Large intestine (tissue), 3 donors: ENCODE measurements around the gene HSD17B8. TPM values are rescaled to one million over a fixed set of nuclear protein-coding genes. Genes with fewer than 3 reads are reported as not detected.
"Not testable (repeated sequence)": the region's sequence is repeated elsewhere in the genome, so short reads cannot be mapped to it uniquely, and the experiment has no call there.

Experiments used
- DNase-seq, 2 donors: peaks; one replicate each; pipeline versions ENCODE4 v3.0.0 to v3.0.0-alpha.2; 2013
- H3K27ac ChIP-seq: one replicate; pipeline ENCODE4 v1.5.1; 2013; ENCODE audit warnings: low read length
- H3K27me3 ChIP-seq: 2 replicates; pipeline ENCODE4 v1.6.1; 2013; ENCODE audit warnings: low read length; ENCODE audit not compliant: control insufficient read depth, insufficient read depth
- H3K36me3 ChIP-seq: 2 replicates; pipeline ENCODE4 v1.6.1; 2013; ENCODE audit warnings: low read length; ENCODE audit not compliant: control insufficient read depth, insufficient read depth
- H3K4me1 ChIP-seq: one replicate; pipeline ENCODE4 v1.6.1; 2013; ENCODE audit warnings: low read length; ENCODE audit not compliant: control insufficient read depth, insufficient read depth
- H3K4me3 ChIP-seq: one replicate; pipeline ENCODE4 v1.5.1; 2013; ENCODE audit warnings: low read length
- H3K9me3 ChIP-seq: one replicate; pipeline ENCODE4 v1.6.1; 2013; ENCODE audit warnings: mild to moderate bottlenecking, low read depth, low read length, moderate library complexity; ENCODE audit not compliant: control insufficient read depth
- WGBS: methylation state at CpG from one replicate; pipeline ENCODE4 v1.1.5; 2013; ENCODE audit warnings: low lambda C conversion rate; ENCODE audit not compliant: insufficient coverage; 5-methylcytosine and 5-hydroxymethylcytosine counted together
- polyA plus RNA-seq: library from polyadenylated mRNA; unstranded; fragments of 120-200 nt; gene quantifications from one replicate; pipeline ENCODE4 v1.2.1, GENCODE V29; 2013

HSD17B8 gene
- polyA plus RNA-seq, 1 donor: 35.9 TPM

GRCh38 chr6:33215271-33216116, 11.0 kb downstream of the HSD17B8 start:
- peaks cover 13% of the 10 kb centered on the region for H3K36me3 ChIP-seq
- WGBS: no CpG with 5 or more reads among the region's 9 CpGs
- peaks cover 38% of the 10 kb centered on the region for H3K27me3 ChIP-seq
- DNase-seq: no peak
- no peak overlapping the region for H3K4me3 ChIP-seq
- H3K9me3 ChIP-seq: no peaks in the 10 kb centered on the region
- peaks cover 9% of the 10 kb centered on the region for H3K4me1 ChIP-seq
- no peak overlapping the region for H3K27ac ChIP-seq

DNA sequence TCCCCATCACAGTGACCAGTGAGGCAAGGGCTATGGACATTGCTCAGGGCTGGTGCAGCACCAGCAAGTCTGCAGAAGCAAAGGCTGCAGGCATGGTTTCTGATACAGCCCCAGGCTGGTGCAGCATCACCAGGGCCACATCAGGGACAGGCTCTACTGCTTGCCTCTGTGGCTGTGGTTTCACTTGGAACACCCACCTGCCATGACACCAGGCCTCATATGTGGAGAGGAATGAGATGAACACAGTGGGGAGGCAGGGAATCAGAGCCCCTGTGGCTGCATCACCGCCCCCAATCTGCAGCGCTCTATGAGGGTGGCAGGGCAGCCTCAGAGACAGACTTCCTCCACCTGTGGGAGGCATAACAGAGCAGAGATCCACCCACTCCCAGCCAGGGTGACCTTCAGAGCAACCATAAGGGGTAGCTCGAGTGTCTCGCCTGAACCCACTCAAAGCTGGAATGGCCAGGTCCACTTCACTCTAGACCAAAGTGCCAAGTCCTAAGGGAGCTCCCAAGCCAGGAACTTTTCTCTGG, 11.7 kb downstream of the HSD17B8 start:
- Histone ChIP-seq H3K9me3 (no peaks in the 10 kb centered on the region), H3K4me3 (no peak overlapping the region), H3K27ac (no peak overlapping the region), H3K36me3 (peaks cover 8% of the 10 kb centered on the region), H3K27me3 (peaks cover 38% of the 10 kb centered on the region), H3K4me1 (peaks cover 9% of the 10 kb centered on the region)
- WGBS: no CpG with 5 or more reads among the region's 4 CpGs
- no peak for DNase-seq

DNA sequence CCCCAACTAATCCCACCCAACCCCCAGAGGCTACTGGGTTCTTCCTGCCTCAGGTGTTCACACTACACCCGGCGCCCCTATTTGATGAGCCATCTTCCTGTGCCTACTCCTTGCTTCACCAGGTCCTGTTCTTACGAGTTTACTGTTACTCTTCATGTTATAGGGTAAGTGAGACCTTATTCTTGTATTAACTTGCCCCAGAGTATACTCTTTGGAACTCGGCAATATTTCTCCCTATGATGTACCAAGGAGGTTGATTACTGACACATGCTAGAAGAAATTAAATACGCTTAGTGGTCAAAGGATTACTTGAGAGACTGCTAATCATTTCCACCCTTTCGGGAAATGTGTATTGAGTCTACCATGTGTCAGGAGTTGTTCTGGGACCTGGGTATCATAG, 12.8 kb downstream of the HSD17B8 start:
- no peak for DNase-seq
- no peak overlapping the region for H3K4me3 ChIP-seq
- H3K4me1 ChIP-seq: peaks cover 9% of the 10 kb centered on the region
- no CpG with 5 or more reads among the region's 6 CpGs for WGBS
- peaks cover 39% of the 10 kb centered on the region for H3K27me3 ChIP-seq
- no peaks in the 10 kb centered on the region for H3K9me3 ChIP-seq
- no peak overlapping the region for H3K27ac ChIP-seq
- H3K36me3 ChIP-seq: peaks cover under 1% of the 10 kb centered on the region

DNA sequence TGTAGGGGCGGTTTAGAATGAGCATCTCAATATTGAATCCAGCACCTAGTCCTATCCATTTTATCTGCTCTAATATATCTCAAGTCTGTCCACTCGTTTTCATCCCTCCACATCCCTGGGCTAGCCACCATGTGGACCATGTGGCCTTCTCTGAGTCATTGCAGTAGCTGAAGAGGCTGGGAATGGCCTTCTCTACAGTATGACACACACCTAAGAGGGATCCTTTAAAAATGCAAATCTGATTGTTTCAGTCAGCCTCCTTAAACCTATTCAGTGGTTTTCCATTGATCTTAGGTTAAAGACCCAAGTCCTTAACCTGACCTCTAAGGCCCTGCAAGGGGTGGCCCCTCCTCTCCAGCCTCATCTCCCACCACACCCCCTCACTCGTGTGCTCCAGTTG, 13.2 kb downstream of the HSD17B8 start:
- Histone ChIP-seq H3K4me3 (no peak overlapping the region), H3K27me3 (peaks cover 38% of the 10 kb centered on the region), H3K9me3 (no peaks in the 10 kb centered on the region), H3K4me1 (peaks cover 8% of the 10 kb centered on the region), H3K36me3 (no peaks in the 10 kb centered on the region), H3K27ac (no peak overlapping the region)
- DNase-seq: no peak
- WGBS: no CpG with 5 or more reads among the region's 3 CpGs

GRCh38 chr6:33226503-33227120, 22.2 kb downstream of the HSD17B8 start:
- DNase-seq, H3K4me1 ChIP-seq, H3K27ac ChIP-seq, H3K9me3 ChIP-seq, H3K4me3 ChIP-seq, H3K36me3 ChIP-seq: not testable (repeated sequence)
- no CpG with 5 or more reads among the region's 14 CpGs for WGBS
- peaks cover 19% of the 10 kb centered on the region for H3K27me3 ChIP-seq

- no peaks in the 10 kb centered on the region for H3K4me1 ChIP-seq
- no peak overlapping the region for H3K27ac ChIP-seq
- H3K36me3 ChIP-seq: no peaks in the 10 kb centered on the region
- H3K27me3 ChIP-seq: peaks cover 28% of the 10 kb centered on the region
- no peak for DNase-seq
- no peaks in the 10 kb centered on the region for H3K9me3 ChIP-seq
- WGBS: 7% methylated on average over 3 of the region's 6 CpGs
- H3K4me3 ChIP-seq: no peak overlapping the region
Measured at GRCh38 chr6:33235221-33235634, 30.8 kb downstream of the HSD17B8 start.

GRCh38 chr6:33236328-33236727, 31.9 kb downstream of the HSD17B8 start:
- no peak overlapping the region for H3K27ac ChIP-seq
- H3K4me3 ChIP-seq: no peak overlapping the region
- peaks cover 28% of the 10 kb centered on the region for H3K27me3 ChIP-seq
- no peaks in the 10 kb centered on the region for H3K4me1 ChIP-seq
- H3K36me3 ChIP-seq: no peaks in the 10 kb centered on the region
- no peak for DNase-seq
- H3K9me3 ChIP-seq: no peaks in the 10 kb centered on the region

- H3K9me3 ChIP-seq: no peaks in the 10 kb centered on the region
- no CpG with 5 or more reads among the region's 6 CpGs for WGBS
- no peak overlapping the region for H3K27ac ChIP-seq
- H3K36me3 ChIP-seq: no peaks in the 10 kb centered on the region
- H3K27me3 ChIP-seq: peaks cover 28% of the 10 kb centered on the region
- DNase-seq: no peak
- H3K4me1 ChIP-seq: no peaks in the 10 kb centered on the region
- H3K4me3 ChIP-seq: no peak overlapping the region
Measured at GRCh38 chr6:33236852-33237251, 32.4 kb downstream of the HSD17B8 start.

DNA sequence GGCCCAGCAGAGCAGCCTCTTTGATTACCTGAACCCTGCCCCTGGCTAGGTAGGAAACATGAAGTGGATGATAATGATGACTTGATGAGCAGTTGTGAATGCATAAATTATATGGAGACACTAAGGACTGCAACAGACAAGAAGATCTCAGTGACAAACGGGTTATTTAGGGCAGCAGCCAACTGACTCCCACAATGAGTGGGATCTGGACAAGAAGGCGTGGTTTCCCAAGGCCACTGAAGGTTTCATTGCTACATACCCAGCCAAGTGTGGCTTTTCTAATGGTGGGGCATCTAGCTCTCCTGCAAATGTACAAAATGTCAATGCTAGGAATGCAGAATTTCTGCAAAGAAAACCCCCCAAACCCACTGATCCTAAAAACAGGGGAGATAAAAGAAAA, 33.3 kb downstream of the HSD17B8 start:
- no peaks in the 10 kb centered on the region for H3K36me3 ChIP-seq
- H3K27ac ChIP-seq: no peak overlapping the region
- WGBS: no CpG with 5 or more reads among the region's 2 CpGs
- H3K27me3 ChIP-seq: peaks cover 24% of the 10 kb centered on the region
- H3K9me3 ChIP-seq: no peaks in the 10 kb centered on the region
- H3K4me3 ChIP-seq: no peak overlapping the region
- no peaks in the 10 kb centered on the region for H3K4me1 ChIP-seq
- no peak for DNase-seq

GRCh38 chr6:33241968-33242367, 37.5 kb downstream of the HSD17B8 start:
- H3K9me3 ChIP-seq: no peaks in the 10 kb centered on the region
- no peak overlapping the region for H3K27ac ChIP-seq
- H3K27me3 ChIP-seq: peaks cover 13% of the 10 kb centered on the region
- no peak overlapping the region for H3K4me3 ChIP-seq
- 67% methylated on average over 1 of the region's 3 CpGs for WGBS
- DNase-seq: no peak
- H3K4me1 ChIP-seq: no peaks in the 10 kb centered on the region
- H3K36me3 ChIP-seq: no peaks in the 10 kb centered on the region
